Measurements from ENCODE around the gene RAPGEF1. TPM values are rescaled to one million over a fixed set of nuclear protein-coding genes. Genes with fewer than 3 reads are reported as not detected.

The RAPGEF1 gene
- total and polyA plus RNA-seq, 2 experiments from 2014 or later = 9.9 to 82.8 TPM

DNA sequence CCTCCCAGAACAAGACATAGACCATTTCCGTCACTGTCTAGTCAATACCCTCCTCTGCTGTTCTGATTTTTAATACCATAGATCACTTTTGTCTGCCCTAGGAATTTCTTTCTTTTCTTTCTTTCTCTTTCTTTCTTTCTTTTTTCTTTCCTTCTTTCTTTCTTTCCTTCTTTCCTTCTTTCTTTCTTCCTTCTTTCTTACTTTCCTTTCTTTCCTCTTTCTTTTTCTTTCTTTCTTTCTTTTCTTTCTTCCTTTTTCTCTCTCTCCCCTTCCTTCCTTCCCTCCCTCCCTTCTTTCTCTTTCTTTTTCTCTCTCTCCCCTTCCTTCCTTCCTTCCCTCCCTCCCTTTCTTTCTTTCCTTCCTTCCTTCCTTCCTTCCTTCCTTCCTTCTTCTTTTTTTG, 49.0 kb upstream of the RAPGEF1 start (continued):
- no peak for TF ChIP-seq JUNB (IDR thresholded peaks at IDR 0.05; ENCODE audit: unreplicated experiment)
- TF ChIP-seq, protein P1, sequence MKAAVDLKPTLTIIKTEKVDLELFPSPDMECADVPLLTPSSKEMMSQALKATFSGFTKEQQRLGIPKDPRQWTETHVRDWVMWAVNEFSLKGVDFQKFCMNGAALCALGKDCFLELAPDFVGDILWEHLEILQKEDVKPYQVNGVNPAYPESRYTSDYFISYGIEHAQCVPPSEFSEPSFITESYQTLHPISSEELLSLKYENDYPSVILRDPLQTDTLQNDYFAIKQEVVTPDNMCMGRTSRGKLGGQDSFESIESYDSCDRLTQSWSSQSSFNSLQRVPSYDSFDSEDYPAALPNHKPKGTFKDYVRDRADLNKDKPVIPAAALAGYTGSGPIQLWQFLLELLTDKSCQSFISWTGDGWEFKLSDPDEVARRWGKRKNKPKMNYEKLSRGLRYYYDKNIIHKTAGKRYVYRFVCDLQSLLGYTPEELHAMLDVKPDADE (IDR thresholded peaks at IDR 0.05) = no peak
- TF ChIP-seq CREB1 (CRISPR knock-in tag; IDR thresholded peaks at IDR 0.05; ENCODE audit: low read depth) = no peak
- TF ChIP-seq, protein P2, sequence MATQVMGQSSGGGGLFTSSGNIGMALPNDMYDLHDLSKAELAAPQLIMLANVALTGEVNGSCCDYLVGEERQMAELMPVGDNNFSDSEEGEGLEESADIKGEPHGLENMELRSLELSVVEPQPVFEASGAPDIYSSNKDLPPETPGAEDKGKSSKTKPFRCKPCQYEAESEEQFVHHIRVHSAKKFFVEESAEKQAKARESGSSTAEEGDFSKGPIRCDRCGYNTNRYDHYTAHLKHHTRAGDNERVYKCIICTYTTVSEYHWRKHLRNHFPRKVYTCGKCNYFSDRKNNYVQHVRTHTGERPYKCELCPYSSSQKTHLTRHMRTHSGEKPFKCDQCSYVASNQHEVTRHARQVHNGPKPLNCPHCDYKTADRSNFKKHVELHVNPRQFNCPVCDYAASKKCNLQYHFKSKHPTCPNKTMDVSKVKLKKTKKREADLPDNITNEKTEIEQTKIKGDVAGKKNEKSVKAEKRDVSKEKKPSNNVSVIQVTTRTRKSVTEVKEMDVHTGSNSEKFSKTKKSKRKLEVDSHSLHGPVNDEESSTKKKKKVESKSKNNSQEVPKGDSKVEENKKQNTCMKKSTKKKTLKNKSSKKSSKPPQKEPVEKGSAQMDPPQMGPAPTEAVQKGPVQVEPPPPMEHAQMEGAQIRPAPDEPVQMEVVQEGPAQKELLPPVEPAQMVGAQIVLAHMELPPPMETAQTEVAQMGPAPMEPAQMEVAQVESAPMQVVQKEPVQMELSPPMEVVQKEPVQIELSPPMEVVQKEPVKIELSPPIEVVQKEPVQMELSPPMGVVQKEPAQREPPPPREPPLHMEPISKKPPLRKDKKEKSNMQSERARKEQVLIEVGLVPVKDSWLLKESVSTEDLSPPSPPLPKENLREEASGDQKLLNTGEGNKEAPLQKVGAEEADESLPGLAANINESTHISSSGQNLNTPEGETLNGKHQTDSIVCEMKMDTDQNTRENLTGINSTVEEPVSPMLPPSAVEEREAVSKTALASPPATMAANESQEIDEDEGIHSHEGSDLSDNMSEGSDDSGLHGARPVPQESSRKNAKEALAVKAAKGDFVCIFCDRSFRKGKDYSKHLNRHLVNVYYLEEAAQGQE (IDR thresholded peaks at IDR 0.05; ENCODE audit: unreplicated experiment) = no peak
- TF ChIP-seq EZH2phosphoT487 (IDR thresholded peaks at IDR 0.05; ENCODE audit: unreplicated experiment) = no peak
- no peak for TF ChIP-seq EZH2 (IDR thresholded peaks at IDR 0.05; ENCODE audit: low read depth, unreplicated experiment)
- TF ChIP-seq, protein P3, sequence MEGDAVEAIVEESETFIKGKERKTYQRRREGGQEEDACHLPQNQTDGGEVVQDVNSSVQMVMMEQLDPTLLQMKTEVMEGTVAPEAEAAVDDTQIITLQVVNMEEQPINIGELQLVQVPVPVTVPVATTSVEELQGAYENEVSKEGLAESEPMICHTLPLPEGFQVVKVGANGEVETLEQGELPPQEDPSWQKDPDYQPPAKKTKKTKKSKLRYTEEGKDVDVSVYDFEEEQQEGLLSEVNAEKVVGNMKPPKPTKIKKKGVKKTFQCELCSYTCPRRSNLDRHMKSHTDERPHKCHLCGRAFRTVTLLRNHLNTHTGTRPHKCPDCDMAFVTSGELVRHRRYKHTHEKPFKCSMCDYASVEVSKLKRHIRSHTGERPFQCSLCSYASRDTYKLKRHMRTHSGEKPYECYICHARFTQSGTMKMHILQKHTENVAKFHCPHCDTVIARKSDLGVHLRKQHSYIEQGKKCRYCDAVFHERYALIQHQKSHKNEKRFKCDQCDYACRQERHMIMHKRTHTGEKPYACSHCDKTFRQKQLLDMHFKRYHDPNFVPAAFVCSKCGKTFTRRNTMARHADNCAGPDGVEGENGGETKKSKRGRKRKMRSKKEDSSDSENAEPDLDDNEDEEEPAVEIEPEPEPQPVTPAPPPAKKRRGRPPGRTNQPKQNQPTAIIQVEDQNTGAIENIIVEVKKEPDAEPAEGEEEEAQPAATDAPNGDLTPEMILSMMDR (conservative IDR thresholded peaks at IDR 0.05; ENCODE audit: low read depth in 2 of 2) = no peak
- no peak for TF ChIP-seq STAT1 (IDR thresholded peaks at IDR 0.05; ENCODE audit: unreplicated experiment)

DNA sequence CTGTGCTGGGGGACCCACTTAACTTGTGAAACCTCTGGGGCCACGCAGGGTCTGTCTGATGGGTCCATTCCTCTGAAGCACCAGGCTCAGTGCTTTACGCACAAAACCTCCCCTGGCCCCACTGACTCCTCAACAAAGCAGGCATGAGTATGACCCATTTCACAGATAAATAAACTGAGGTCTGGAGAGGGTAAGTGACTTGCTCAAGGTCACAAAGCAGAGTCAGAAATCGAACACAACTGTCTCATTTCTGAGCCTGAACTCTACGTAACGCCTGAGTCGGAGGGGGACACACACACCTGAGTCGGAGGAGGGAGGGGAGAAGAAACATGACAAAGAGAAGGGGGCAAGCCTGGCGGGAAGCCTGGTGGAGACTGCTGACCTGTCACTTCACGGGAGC, 48.0 kb upstream of the RAPGEF1 start:
- H3K4me1 Mint-ChIP-seq = peaks cover 15% of the 10 kb centered on the region
- H3F3A ChIP-seq (replicated peaks; ENCODE audit: low read depth) = no peaks in the 10 kb centered on the region
- no peaks in the 10 kb centered on the region for H3K36me3 Mint-ChIP-seq (ENCODE audit: low read depth)
- H3K79me2 ChIP-seq (replicated peaks; ENCODE audit: insufficient read depth) = no peaks in the 10 kb centered on the region
- DNase-seq (ENCODE audit: low spot score) (no peak), ATAC-seq (no peak)
- H3K4me3 Mint-ChIP-seq = no peak overlapping the region; the same call in 2 of the 3 replicates
- no peaks in the 10 kb centered on the region for H4K20me1 ChIP-seq (replicated peaks; ENCODE audit: insufficient read depth)
- H2AFZ ChIP-seq = no peak overlapping the region
- H3K4me3 ChIP-seq = no peak overlapping the region
- no peak overlapping the region for H3K27ac Mint-ChIP-seq
- H3K4me1 ChIP-seq (ENCODE audit: insufficient read depth) = no peaks in the 10 kb centered on the region
- H3K27me3 ChIP-seq (ENCODE audit: insufficient read depth) = no peaks in the 10 kb centered on the region
- no peaks in the 10 kb centered on the region for H3K9me2 ChIP-seq (ENCODE audit: insufficient read depth)
- TF ChIP-seq STAT1 (IDR thresholded peaks at IDR 0.05; ENCODE audit: unreplicated experiment) (no peak), ZNF114 (CRISPR knock-in tag; IDR thresholded peaks at IDR 0.05) (no peak), EZH2phosphoT487 (IDR thresholded peaks at IDR 0.05; ENCODE audit: unreplicated experiment) (no peak), CREB1 (CRISPR knock-in tag; IDR thresholded peaks at IDR 0.05; ENCODE audit: low read depth) (no peak)
- TF ChIP-seq, protein P1 (IDR thresholded peaks at IDR 0.05) = no peak
- H3K27me3 Mint-ChIP-seq (ENCODE audit: insufficient read depth, low read depth, poor library complexity) = peaks cover 5% of the 10 kb centered on the region
- H3K9me3 Mint-ChIP-seq = peaks cover 9% of the 10 kb centered on the region
- no peak overlapping the region for H3K4me2 ChIP-seq
- no peaks in the 10 kb centered on the region for H3K36me3 ChIP-seq (ENCODE audit: insufficient read depth)
- no peak overlapping the region for H3K27ac ChIP-seq (ENCODE audit: low read depth)
